Caco-2 (cell line): ENCODE measurements around the gene UFC1. TPM values are rescaled to one million over a fixed set of nuclear protein-coding genes. Genes with fewer than 3 reads are reported as not detected.

ENCODE experiments used
- BruUV-seq: library from RNA; stranded (reverse); fragments of 400-500 nt; replicated peaks from 2 replicates; lab custom pipeline; 2021; lab: Mats Ljungman, UMichigan
- CTCF ChIA-PET: fragments of 300-600 bp; sonication (Branson Sonifier 250); formaldehyde crosslinking; loops from one replicate; lab custom pipeline; 2022; ENCODE audit warnings: antibody characterized with exemption; lab: Charles Lee
- POLR2A ChIA-PET: fragments of 300-600 bp; sonication (Branson Sonifier 250); formaldehyde crosslinking; loops from one replicate; lab custom pipeline; 2022; ENCODE audit warnings: antibody characterized with exemption; lab: Charles Lee
- DNase-seq, 2 experiments: peaks; one replicate each; pipeline versions ENCODE4 v3.0.0 to v3.0.0-alpha.2; 2020 to 2022
- H3K27me3 ChIP-seq: replicated peaks from 2 replicates; pipeline ENCODE4 v1.6.0; 2011; ENCODE audit warnings: low read length; ENCODE audit not compliant: control insufficient read depth, insufficient read depth
- H3K36me3 ChIP-seq: 2 replicates; pipeline ENCODE4 v1.5.1; 2011; ENCODE audit warnings: low read length; ENCODE audit not compliant: control insufficient read depth, insufficient read depth
- H3K4me1 ChIP-seq: fragments of 250-450 bp; sonication (Bioruptor Pico); 2 replicates; pipeline ENCODE4 v1.5.1; 2020; ENCODE audit warnings: mild to moderate bottlenecking
- H3K4me3 ChIP-seq: 2 replicates; pipeline ENCODE4 v1.5.1; 2011; ENCODE audit warnings: low read depth, mild to moderate bottlenecking, control low read depth, low read length
- H3K9me3 ChIP-seq: fragments of 250-450 bp; sonication (Bioruptor Pico); 2 replicates; pipeline ENCODE4 v1.5.1; 2020; ENCODE audit warnings: mild to moderate bottlenecking, moderate library complexity
- H3K27ac Mint-ChIP-seq: one replicate; pipeline ENCODE4 v1.8.0; 2022; ENCODE audit warnings: mixed read lengths; ENCODE audit not compliant: unreplicated experiment
- H3K27me3 Mint-ChIP-seq: one replicate; pipeline ENCODE4 v1.8.0; 2022; ENCODE audit warnings: mixed read lengths; ENCODE audit not compliant: insufficient read depth, unreplicated experiment
- H3K36me3 Mint-ChIP-seq: one replicate; pipeline ENCODE4 v1.8.0; 2022; ENCODE audit warnings: mild to moderate bottlenecking, mixed read lengths; ENCODE audit not compliant: insufficient read depth, unreplicated experiment
- H3K4me1 Mint-ChIP-seq: one replicate; pipeline ENCODE4 v1.8.0; 2022; ENCODE audit warnings: low read depth, mixed read lengths; ENCODE audit not compliant: unreplicated experiment
- H3K4me3 Mint-ChIP-seq: one replicate; pipeline ENCODE4 v1.8.0; 2022; ENCODE audit warnings: mild to moderate bottlenecking, moderate library complexity, mixed read lengths; ENCODE audit not compliant: unreplicated experiment
- H3K9me3 Mint-ChIP-seq: one replicate; pipeline ENCODE4 v1.8.0; 2022; ENCODE audit warnings: mixed read lengths; ENCODE audit not compliant: unreplicated experiment
- CTCF ChIP-seq, 2 experiments: fragments of 200-600 bp in 1 of 2; IDR thresholded peaks; 1 replicate in 1 of 2; 2 replicates in 1 of 2; pipeline versions ENCODE4 v1.5.1 to v1.8.0; 2011 to 2022; ENCODE audit warnings: antibody characterized with exemption in 1 of 2, control low read depth in 1 of 2, inconsistent platforms in 1 of 2, low read depth in 1 of 2, low read length in 1 of 2, mild to moderate bottlenecking in 1 of 2, moderate library complexity in 1 of 2; ENCODE audit not compliant: insufficient read depth in 1 of 2, severe bottlenecking in 1 of 2, unreplicated experiment in 1 of 2
- intact Hi-C: fragments of 100-400 bp; cut with micrococcal nuclease; formaldehyde crosslinking; loops from one replicate; pipeline ENCODE4 v1.10.0; 2022; ENCODE audit not compliant: unreplicated experiment
- total RNA-seq: library from RNA; stranded (reverse); gene quantifications from 2 replicates; pipeline ENCODE4 v1.2.3, GENCODE V29; 2022

Gene UFC1
- total RNA-seq, 1 experiment from 2014 or later, result 98.2 TPM

GRCh38 chr1:161180639-161181038 lies 26.9 kb downstream of the UFC1 start:
- Mint-ChIP-seq H3K27ac (no peak overlapping the region), H3K36me3 (no peaks in the 10 kb centered on the region), H3K9me3 (no peaks in the 10 kb centered on the region), H3K4me3 (no peak overlapping the region), H3K4me1 (peaks cover 16% of the 10 kb centered on the region), H3K27me3 (no peaks in the 10 kb centered on the region)
- CTCF ChIA-PET, result no interaction called here
- H3K36me3 ChIP-seq, result no peaks in the 10 kb centered on the region; the same call in 1 of the 2 replicates
- peaks cover 4% of the 10 kb centered on the region for H3K4me1 ChIP-seq
- TF ChIP-seq CTCF (IDR thresholded peaks at IDR 0.05; ENCODE audit: insufficient read depth in 1 of 2, low read depth in 1 of 2, low read length in 1 of 2, severe bottlenecking in 1 of 2, unreplicated experiment in 1 of 2), result peak; percentile 25 to 41
- intact Hi-C loops, result loop anchor here (1.0 kb wide), 1 partner anchor 202 kb away; no protein-coding TSS in a partner anchor
- no TSS peak for BruUV-seq
- no peak overlapping the region for H3K4me3 ChIP-seq
- POLR2A ChIA-PET, result no interaction called here
- no peaks in the 10 kb centered on the region for H3K9me3 ChIP-seq
- peak in 1 of 2 experiments; percentile 34 for DNase-seq
- H3K27me3 ChIP-seq, result no peaks in the 10 kb centered on the region

- Histone ChIP-seq H3K27me3 (no peaks in the 10 kb centered on the region), H3K36me3 (no peaks in the 10 kb centered on the region), H3K9me3 (no peaks in the 10 kb centered on the region), H3K4me3 (no peak overlapping the region), H3K4me1 (no peaks in the 10 kb centered on the region)
- H3K27me3 Mint-ChIP-seq, result no peaks in the 10 kb centered on the region
- peaks cover 6% of the 10 kb centered on the region for H3K4me1 Mint-ChIP-seq
- no TSS peak for BruUV-seq
- no peak overlapping the region for H3K27ac Mint-ChIP-seq
- H3K36me3 Mint-ChIP-seq, result no peaks in the 10 kb centered on the region
- ChIA-PET CTCF (no interaction called here), POLR2A (no interaction called here)
- intact Hi-C loops, result no loop called here
- no peak for TF ChIP-seq CTCF (IDR thresholded peaks at IDR 0.05; ENCODE audit: insufficient read depth in 1 of 2, low read depth in 1 of 2, low read length in 1 of 2, severe bottlenecking in 1 of 2, unreplicated experiment in 1 of 2)
- no peak overlapping the region for H3K4me3 Mint-ChIP-seq
- DNase-seq, result no peak
- no peaks in the 10 kb centered on the region for H3K9me3 Mint-ChIP-seq
Measured at GRCh38 chr1:161182214-161182613, 28.4 kb downstream of the UFC1 start.

- Mint-ChIP-seq H3K4me1 (peaks cover 6% of the 10 kb centered on the region), H3K27me3 (no peaks in the 10 kb centered on the region), H3K9me3 (no peaks in the 10 kb centered on the region), H3K4me3 (no peak overlapping the region), H3K27ac (no peak overlapping the region), H3K36me3 (no peaks in the 10 kb centered on the region)
- intact Hi-C loops, result no loop called here
- Histone ChIP-seq H3K27me3 (no peaks in the 10 kb centered on the region), H3K4me3 (no peak overlapping the region), H3K36me3 (no peaks in the 10 kb centered on the region), H3K9me3 (no peaks in the 10 kb centered on the region), H3K4me1 (no peaks in the 10 kb centered on the region)
- DNase-seq, result no peak
- BruUV-seq, result no TSS peak
- no peak for TF ChIP-seq CTCF (IDR thresholded peaks at IDR 0.05; ENCODE audit: insufficient read depth in 1 of 2, low read depth in 1 of 2, low read length in 1 of 2, severe bottlenecking in 1 of 2, unreplicated experiment in 1 of 2)
- CTCF ChIA-PET, result no interaction called here
- POLR2A ChIA-PET, result interaction anchor here (0.6 kb wide), 1 partner anchor 9 kb away, joined by 8 read pairs; no protein-coding TSS in a partner anchor
Measured at GRCh38 chr1:161185282-161185682, 31.5 kb downstream of the UFC1 start.
